Natural killer cell treated with Interleukin-12 subunit alpha and Interleukin-12 subunit beta and Interleukin-15 and Interleukin-18, amount 100 ng/mL, for 72 hours (primary cell): ENCODE results near the gene ITGA7. TPM values are rescaled to one million over a fixed set of nuclear protein-coding genes. Genes with fewer than 3 reads are reported as not detected.

Experiments
- ATAC-seq, 2 donors: fragments of 150-1000 bp; cut with Tn5 transposase in 1 of 2; sonication (Bioruptor Pico), chemical (Tn5 transposase) in 1 of 2; 2 replicates each; pipeline ENCODE4 v1.10.0; 2021
- DNase-seq: peaks from one replicate; pipeline ENCODE4 v3.0.0; 2022; ENCODE audit warnings: low spot score
- H3K27ac Mint-ChIP-seq, 2 donors: 1 replicate in 1 of 2; 2 replicates in 1 of 2; pipeline ENCODE4 v1.8.0; 2022; ENCODE audit warnings: mixed read lengths in 2 of 2, mild to moderate bottlenecking in 1 of 2, moderate library complexity in 1 of 2
- H3K27me3 Mint-ChIP-seq, 2 donors: 1 replicate in 1 of 2; 2 replicates in 1 of 2; pipeline ENCODE4 v1.8.0; 2022; ENCODE audit warnings: mixed read lengths in 2 of 2
- H3K36me3 Mint-ChIP-seq: one replicate; pipeline ENCODE4 v1.8.0; 2022; ENCODE audit warnings: mixed read lengths
- H3K4me1 Mint-ChIP-seq, 2 donors: 1 replicate in 1 of 2; 2 replicates in 1 of 2; pipeline ENCODE4 v1.8.0; 2022; ENCODE audit warnings: low read depth in 2 of 2, mixed read lengths in 2 of 2, mild to moderate bottlenecking in 1 of 2
- H3K4me3 Mint-ChIP-seq: one replicate; pipeline ENCODE4 v1.8.0; 2022; ENCODE audit warnings: mixed read lengths
- H3K9me3 Mint-ChIP-seq: 2 replicates; pipeline ENCODE4 v1.8.0; 2022; ENCODE audit warnings: mixed read lengths
- total RNA-seq, 2 donors: library from RNA; stranded (reverse); gene quantifications; one replicate each; pipeline ENCODE4 v1.2.3, GENCODE V29; 2022

ITGA7 gene
- total RNA-seq, 2 donors from 2014 or later, result 2.1 to 4.2 TPM

GRCh38 chr12:55719371-55719770, 11.7 kb upstream of the ITGA7 start:
- ATAC-seq (no peak), DNase-seq (no peak)
- Mint-ChIP-seq H3K27me3 (no peaks in the 10 kb centered on the region), H3K4me1 (peaks cover 15 to 46% of the 10 kb centered on the region in 2 donors), H3K9me3 (no peaks in the 10 kb centered on the region), H3K27ac (no peak overlapping the region), H3K4me3 (no peak overlapping the region), H3K36me3 (no peaks in the 10 kb centered on the region)

GRCh38 chr12:55718624-55719275, 11.0 kb upstream of the ITGA7 start:
- no peak for ATAC-seq
- Mint-ChIP-seq H3K9me3 (no peaks in the 10 kb centered on the region), H3K27ac (peak overlapping the region; percentile 10 to 97), H3K36me3 (no peaks in the 10 kb centered on the region), H3K27me3 (no peaks in the 10 kb centered on the region), H3K4me3 (no peak overlapping the region), H3K4me1 (peaks cover 15 to 46% of the 10 kb centered on the region in 2 donors)
- DNase-seq, result no peak

- no peaks in the 10 kb centered on the region for H3K27me3 Mint-ChIP-seq
- ATAC-seq (no peak), DNase-seq (no peak)
- H3K9me3 Mint-ChIP-seq, result no peaks in the 10 kb centered on the region
- peak overlapping the region; percentile 10 to 97 for H3K27ac Mint-ChIP-seq
- peak overlapping the region; percentile 86 for H3K4me3 Mint-ChIP-seq
- no peaks in the 10 kb centered on the region for H3K36me3 Mint-ChIP-seq
- H3K4me1 Mint-ChIP-seq, result peaks cover 15 to 46% of the 10 kb centered on the region in 2 donors
These were observed 10.3 kb upstream of the ITGA7 start for GRCh38 chr12:55718015-55718414.

DNA sequence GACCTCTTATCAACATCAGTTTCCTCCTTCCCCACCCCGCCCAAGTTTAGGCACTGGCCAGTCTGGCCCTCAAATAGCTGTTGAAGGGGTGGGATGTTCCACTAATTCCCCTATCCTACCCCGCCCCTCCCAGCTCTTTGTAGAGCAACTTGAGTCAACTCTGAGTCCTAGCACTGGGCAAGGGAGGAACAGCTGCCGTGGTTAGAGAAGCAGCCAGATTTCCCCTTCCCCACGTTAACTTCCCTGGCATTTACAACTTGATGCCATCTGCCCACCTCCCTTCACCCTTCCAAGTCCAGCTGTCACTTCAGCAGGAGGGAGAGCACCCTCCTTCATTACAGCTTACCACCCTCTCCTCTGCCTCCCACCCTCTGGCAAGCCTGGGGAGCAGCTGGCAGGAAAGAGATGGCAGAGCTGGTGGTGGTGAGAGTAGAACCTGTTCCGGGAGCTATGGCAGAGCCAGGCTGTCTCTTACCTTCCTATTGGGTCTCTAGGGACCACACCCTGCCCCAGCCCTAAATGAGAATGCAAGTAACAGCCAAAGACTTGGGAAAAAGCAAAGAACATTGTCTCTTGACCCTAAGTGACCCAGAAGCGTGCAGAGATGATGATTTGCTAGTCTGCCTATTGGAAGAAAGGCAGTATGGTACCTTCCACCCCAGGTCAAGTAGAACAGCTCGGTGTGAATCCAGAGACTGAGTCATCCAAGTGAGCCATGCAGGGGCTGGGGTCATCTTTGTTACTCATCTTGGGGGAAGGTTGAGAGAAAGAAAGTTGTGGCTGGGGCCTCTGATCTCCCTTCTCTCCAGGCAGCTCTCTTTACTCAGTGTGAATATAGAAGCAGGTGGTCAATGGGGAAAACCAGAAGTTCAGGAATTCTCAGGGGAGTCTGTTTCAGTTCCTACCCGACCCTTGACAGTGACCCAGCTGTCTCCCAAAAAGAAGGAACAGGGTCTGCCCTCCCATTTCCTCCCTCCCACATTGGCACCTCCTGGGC, 9.6 kb upstream of the ITGA7 start:
- Mint-ChIP-seq H3K36me3 (no peaks in the 10 kb centered on the region), H3K9me3 (no peaks in the 10 kb centered on the region), H3K27me3 (peaks cover 0 to under 1% of the 10 kb centered on the region in 2 donors), H3K4me3 (peak overlapping the region; percentile 86), H3K4me1 (peaks cover 15 to 46% of the 10 kb centered on the region in 2 donors), H3K27ac (peak overlapping the region; percentile 93 to 97)
- ATAC-seq, result peak in 1 of 2 donors; percentile 25
- DNase-seq, result no peak

GRCh38 chr12:55716582-55716957, 8.9 kb upstream of the ITGA7 start:
- Mint-ChIP-seq H3K9me3 (no peaks in the 10 kb centered on the region), H3K27ac (peak overlapping the region; percentile 93 to 97), H3K27me3 (peaks cover 2 to 8% of the 10 kb centered on the region in 2 donors), H3K4me1 (peaks cover 15 to 41% of the 10 kb centered on the region in 2 donors), H3K4me3 (peak overlapping the region; percentile 86), H3K36me3 (no peaks in the 10 kb centered on the region)
- ATAC-seq (no peak), DNase-seq (no peak)

GRCh38 chr12:55715833-55716581, 8.3 kb upstream of the ITGA7 start, which contains the start of gene BLOC1S1:
TSS of gene BLOC1S1 (plus strand) at chr12:55716046. CDS start at chr12:55716052, 6 bp downstream.
- DNase-seq, result peak; percentile 96
- Mint-ChIP-seq H3K36me3 (no peaks in the 10 kb centered on the region), H3K9me3 (no peaks in the 10 kb centered on the region), H3K27me3 (peaks cover 2 to 9% of the 10 kb centered on the region in 2 donors), H3K27ac (peak within 1 kb of the TSS; percentile 93 to 97), H3K4me1 (peaks cover 15 to 36% of the 10 kb centered on the region in 2 donors), H3K4me3 (peak within 1 kb of the TSS; percentile 86)
- peak; percentile 94 for ATAC-seq

DNA sequence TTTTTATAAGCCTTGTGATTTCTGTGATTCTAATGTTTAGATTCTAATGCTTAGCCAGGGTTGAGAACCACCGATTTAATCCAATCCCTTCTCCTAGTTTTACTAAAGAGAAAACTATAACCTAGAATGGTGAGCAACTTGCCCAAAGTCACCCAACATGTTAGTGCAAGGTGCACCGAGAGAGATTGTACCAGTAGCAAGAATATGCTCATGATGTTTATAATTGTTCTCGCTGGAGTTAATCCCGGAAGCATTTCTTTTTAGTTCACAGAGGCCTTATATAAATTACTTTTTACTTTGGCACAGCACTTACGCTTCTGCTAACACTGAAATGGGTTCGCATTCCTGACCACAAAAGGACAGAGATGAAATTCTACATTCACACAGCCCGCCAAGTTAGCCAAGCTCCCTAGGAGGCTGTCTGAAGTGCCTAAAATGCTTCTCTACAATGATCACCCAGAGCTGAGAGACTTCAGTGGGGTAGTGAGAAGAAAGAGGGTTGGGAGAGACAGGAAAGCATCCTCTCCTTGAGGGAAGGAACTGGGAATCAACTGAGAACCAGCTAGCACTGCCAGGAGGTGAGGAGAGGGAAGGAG, 7.6 kb upstream of the ITGA7 start:
- Mint-ChIP-seq H3K36me3 (no peaks in the 10 kb centered on the region), H3K4me3 (peak overlapping the region; percentile 86), H3K27ac (peak overlapping the region; percentile 93 to 97), H3K27me3 (peaks cover 2 to 9% of the 10 kb centered on the region in 2 donors), H3K9me3 (no peaks in the 10 kb centered on the region), H3K4me1 (peaks cover 15 to 32% of the 10 kb centered on the region in 2 donors)
- DNase-seq (no peak), ATAC-seq (no peak)

- H3K9me3 Mint-ChIP-seq, result no peaks in the 10 kb centered on the region
- H3K4me3 Mint-ChIP-seq, result no peak overlapping the region
These were observed 6.0 kb upstream of the ITGA7 start for GRCh38 chr12:55713721-55714120.

GRCh38 chr12:55712700-55713415, 5.2 kb upstream of the ITGA7 start:
- Mint-ChIP-seq H3K4me3 (no peak overlapping the region), H3K4me1 (peaks cover 25 to 33% of the 10 kb centered on the region in 2 donors), H3K9me3 (no peaks in the 10 kb centered on the region), H3K27ac (no peak overlapping the region), H3K27me3 (peaks cover 20 to 32% of the 10 kb centered on the region in 2 donors), H3K36me3 (no peaks in the 10 kb centered on the region)
- no peak for ATAC-seq
- DNase-seq, result no peak

More at GRCh38 chr12:55713721-55714120, 6.0 kb upstream of the ITGA7 start:
- H3K27ac Mint-ChIP-seq, result no peak overlapping the region
- peaks cover 12 to 23% of the 10 kb centered on the region in 2 donors for H3K27me3 Mint-ChIP-seq
- no peak for ATAC-seq
- H3K4me1 Mint-ChIP-seq, result peaks cover 21 to 33% of the 10 kb centered on the region in 2 donors
- DNase-seq, result no peak
- no peaks in the 10 kb centered on the region for H3K36me3 Mint-ChIP-seq

DNA sequence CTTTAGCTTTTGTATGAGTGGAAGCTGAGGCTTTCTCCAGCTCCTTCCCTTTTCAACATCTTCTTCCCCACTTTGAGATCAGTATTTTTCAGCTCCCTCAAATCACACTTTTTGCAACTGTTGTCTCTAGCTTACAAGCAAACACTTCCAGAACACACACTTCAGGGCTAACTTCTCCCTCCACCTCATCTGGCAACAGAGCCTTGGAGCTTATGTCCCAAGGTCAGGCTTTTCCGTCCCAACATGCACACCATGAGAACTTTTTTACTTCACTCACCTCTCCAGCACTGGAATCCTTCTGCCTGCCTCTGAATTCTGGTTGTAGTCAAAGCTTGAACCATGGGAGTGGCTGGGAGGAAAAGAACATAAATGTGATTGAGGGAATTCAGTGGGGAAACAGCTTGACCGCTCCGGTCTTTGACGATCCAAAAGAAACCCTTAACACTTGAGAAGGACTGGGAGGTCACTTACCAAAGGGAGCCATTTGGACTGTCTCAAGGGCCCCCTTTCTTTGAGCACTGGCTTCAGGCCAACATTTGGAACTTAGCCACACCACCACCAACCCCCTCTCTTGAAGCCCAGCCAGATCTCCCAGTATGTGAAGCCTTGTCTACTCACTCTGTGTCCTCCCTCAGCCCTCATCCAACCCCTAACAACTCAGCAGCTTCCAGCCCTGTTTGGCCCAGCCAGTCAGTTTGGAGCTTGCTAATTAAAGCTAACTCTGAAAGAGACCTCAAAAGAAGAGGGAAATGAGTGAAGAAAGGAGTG, 4.3 kb upstream of the ITGA7 start:
- Mint-ChIP-seq H3K27ac (no peak overlapping the region), H3K27me3 (peaks cover 22 to 36% of the 10 kb centered on the region in 2 donors), H3K4me1 (peaks cover 29% of the 10 kb centered on the region in 2 donors), H3K4me3 (no peak overlapping the region), H3K9me3 (no peaks in the 10 kb centered on the region), H3K36me3 (no peaks in the 10 kb centered on the region)
- ATAC-seq (no peak), DNase-seq (no peak)

- H3K9me3 Mint-ChIP-seq, result no peaks in the 10 kb centered on the region
- H3K4me3 Mint-ChIP-seq, result peak overlapping the region; percentile 80
- no peak for ATAC-seq
- peaks cover 19 to 22% of the 10 kb centered on the region in 2 donors for H3K4me1 Mint-ChIP-seq
- no peak for DNase-seq
- peak overlapping the region in 1 of 2 donors; percentile 9 for H3K27ac Mint-ChIP-seq
- no peaks in the 10 kb centered on the region for H3K36me3 Mint-ChIP-seq
- peaks cover 26 to 40% of the 10 kb centered on the region in 2 donors for H3K27me3 Mint-ChIP-seq
These were observed 1.1 kb upstream of the ITGA7 start for GRCh38 chr12:55708695-55709233.
